HEK293 (cell line): ENCODE results near the gene COMMD2.

Experiments used
- GFI1B ChIP-seq: fragments of 450-650 bp; formaldehyde crosslinking; IDR thresholded peaks from 2 replicates; pipeline ENCODE4 v1.5.1; 2016; ENCODE audit warnings: missing biosample characterization, missing genetic modification characterization
- KLF16 ChIP-seq: fragments of 450-650 bp; formaldehyde crosslinking; IDR thresholded peaks from 2 replicates; pipeline ENCODE4 v1.5.1; 2017; ENCODE audit warnings: missing biosample characterization, missing genetic modification characterization
- SP2 ChIP-seq: fragments of 450-650 bp; formaldehyde crosslinking; IDR thresholded peaks from 2 replicates; pipeline ENCODE4 v1.5.1; 2016; ENCODE audit warnings: missing biosample characterization, missing genetic modification characterization
- ZNF701 ChIP-seq: fragments of 450-650 bp; formaldehyde crosslinking; IDR thresholded peaks from 2 replicates; pipeline ENCODE4 v1.5.1; 2016; ENCODE audit warnings: missing biosample characterization, missing genetic modification characterization
- TF ChIP-seq, protein P1 (sequence below): fragments of 450-650 bp; formaldehyde crosslinking; IDR thresholded peaks from 2 replicates; pipeline ENCODE4 v1.5.1; 2016; ENCODE audit warnings: missing biosample characterization, missing genetic modification characterization
- TF ChIP-seq, protein P2 (sequence below): fragments of 450-650 bp; formaldehyde crosslinking; IDR thresholded peaks from 2 replicates; pipeline ENCODE4 v1.5.1; 2016; ENCODE audit warnings: missing biosample characterization, missing genetic modification characterization
- TF ChIP-seq, protein P3 (sequence below): fragments of 450-650 bp; formaldehyde crosslinking; IDR thresholded peaks from 2 replicates; pipeline ENCODE4 v1.5.1; 2016; ENCODE audit warnings: missing biosample characterization, missing genetic modification characterization, low read depth

DNA sequence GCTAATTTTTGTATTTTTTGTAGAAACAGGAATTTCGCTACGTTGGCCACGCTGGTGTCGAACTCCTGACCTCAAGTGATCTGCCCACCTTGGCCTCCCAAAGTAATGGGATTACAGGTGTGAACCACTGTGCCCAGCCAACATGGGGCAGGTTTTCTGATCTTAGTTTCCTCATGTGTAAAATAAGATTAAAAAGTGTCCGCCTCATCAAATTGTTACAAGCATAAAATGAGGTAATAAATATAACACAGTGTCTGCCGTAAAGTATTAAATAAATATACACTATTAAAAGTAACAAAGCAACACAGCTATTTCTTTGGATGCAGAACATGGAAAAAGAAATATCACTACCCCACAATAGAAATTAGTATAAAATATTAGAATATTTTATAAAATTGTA is 16.4 kb upstream of the COMMD2 start:
- TF ChIP-seq, protein P1, sequence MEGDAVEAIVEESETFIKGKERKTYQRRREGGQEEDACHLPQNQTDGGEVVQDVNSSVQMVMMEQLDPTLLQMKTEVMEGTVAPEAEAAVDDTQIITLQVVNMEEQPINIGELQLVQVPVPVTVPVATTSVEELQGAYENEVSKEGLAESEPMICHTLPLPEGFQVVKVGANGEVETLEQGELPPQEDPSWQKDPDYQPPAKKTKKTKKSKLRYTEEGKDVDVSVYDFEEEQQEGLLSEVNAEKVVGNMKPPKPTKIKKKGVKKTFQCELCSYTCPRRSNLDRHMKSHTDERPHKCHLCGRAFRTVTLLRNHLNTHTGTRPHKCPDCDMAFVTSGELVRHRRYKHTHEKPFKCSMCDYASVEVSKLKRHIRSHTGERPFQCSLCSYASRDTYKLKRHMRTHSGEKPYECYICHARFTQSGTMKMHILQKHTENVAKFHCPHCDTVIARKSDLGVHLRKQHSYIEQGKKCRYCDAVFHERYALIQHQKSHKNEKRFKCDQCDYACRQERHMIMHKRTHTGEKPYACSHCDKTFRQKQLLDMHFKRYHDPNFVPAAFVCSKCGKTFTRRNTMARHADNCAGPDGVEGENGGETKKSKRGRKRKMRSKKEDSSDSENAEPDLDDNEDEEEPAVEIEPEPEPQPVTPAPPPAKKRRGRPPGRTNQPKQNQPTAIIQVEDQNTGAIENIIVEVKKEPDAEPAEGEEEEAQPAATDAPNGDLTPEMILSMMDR (tag by site-specific recombination), result no peak
- TF ChIP-seq KLF16 (tag by site-specific recombination), result no peak
- TF ChIP-seq, protein P2, sequence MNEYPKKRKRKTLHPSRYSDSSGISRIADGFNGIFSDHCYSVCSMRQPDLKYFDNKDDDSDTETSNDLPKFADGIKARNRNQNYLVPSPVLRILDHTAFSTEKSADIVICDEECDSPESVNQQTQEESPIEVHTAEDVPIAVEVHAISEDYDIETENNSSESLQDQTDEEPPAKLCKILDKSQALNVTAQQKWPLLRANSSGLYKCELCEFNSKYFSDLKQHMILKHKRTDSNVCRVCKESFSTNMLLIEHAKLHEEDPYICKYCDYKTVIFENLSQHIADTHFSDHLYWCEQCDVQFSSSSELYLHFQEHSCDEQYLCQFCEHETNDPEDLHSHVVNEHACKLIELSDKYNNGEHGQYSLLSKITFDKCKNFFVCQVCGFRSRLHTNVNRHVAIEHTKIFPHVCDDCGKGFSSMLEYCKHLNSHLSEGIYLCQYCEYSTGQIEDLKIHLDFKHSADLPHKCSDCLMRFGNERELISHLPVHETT (tag by site-specific recombination), result no peak
- no peak for TF ChIP-seq SP2 (tag by site-specific recombination)
- TF ChIP-seq GFI1B, result no peak
- TF ChIP-seq ZNF701, result no peak
- TF ChIP-seq, protein P3, sequence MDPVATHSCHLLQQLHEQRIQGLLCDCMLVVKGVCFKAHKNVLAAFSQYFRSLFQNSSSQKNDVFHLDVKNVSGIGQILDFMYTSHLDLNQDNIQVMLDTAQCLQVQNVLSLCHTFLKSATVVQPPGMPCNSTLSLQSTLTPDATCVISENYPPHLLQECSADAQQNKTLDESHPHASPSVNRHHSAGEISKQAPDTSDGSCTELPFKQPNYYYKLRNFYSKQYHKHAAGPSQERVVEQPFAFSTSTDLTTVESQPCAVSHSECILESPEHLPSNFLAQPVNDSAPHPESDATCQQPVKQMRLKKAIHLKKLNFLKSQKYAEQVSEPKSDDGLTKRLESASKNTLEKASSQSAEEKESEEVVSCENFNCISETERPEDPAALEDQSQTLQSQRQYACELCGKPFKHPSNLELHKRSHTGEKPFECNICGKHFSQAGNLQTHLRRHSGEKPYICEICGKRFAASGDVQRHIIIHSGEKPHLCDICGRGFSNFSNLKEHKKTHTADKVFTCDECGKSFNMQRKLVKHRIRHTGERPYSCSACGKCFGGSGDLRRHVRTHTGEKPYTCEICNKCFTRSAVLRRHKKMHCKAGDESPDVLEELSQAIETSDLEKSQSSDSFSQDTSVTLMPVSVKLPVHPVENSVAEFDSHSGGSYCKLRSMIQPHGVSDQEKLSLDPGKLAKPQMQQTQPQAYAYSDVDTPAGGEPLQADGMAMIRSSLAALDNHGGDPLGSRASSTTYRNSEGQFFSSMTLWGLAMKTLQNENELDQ, result no peak
